Kidney epithelial cell (primary cell): ENCODE data around the gene CD1C. TPM values are rescaled to one million over a fixed set of nuclear protein-coding genes. Genes with fewer than 3 reads are reported as not detected.
"Not testable (repeated sequence)": the region's sequence is repeated elsewhere in the genome, so short reads cannot be mapped to it uniquely, and the experiment has no call there.

Source experiments
- DNase-seq: peaks from one replicate; pipeline ENCODE4 v3.0.0-alpha.2; 2010; ENCODE audit warnings: low read depth
- H3K27me3 ChIP-seq: 2 replicates; pipeline ENCODE4 v1.6.0; 2011; ENCODE audit warnings: low read length; ENCODE audit not compliant: control insufficient read depth, insufficient read depth
- H3K36me3 ChIP-seq: 2 replicates; pipeline ENCODE4 v1.5.1; 2011; ENCODE audit warnings: low read length; ENCODE audit not compliant: control insufficient read depth, insufficient read depth
- H3K4me3 ChIP-seq: 2 replicates; pipeline ENCODE4 v1.5.1; 2011; ENCODE audit warnings: low read depth, mild to moderate bottlenecking, control low read depth, low read length
- CTCF ChIP-seq: IDR thresholded peaks from 2 replicates; pipeline ENCODE4 v1.5.1; 2011; ENCODE audit warnings: mild to moderate bottlenecking, moderate library complexity, low read length, control low read depth, inconsistent platforms; ENCODE audit not compliant: insufficient read depth, poor library complexity, severe bottlenecking
- total RNA-seq: library from RNA; depleted of rRNA; stranded (reverse); fragments of >200 nt; gene quantifications from 2 replicates; pipeline ENCODE4 v1.2.3, GENCODE V29; 2015

Gene CD1C
- total RNA-seq, 1 donor from 2014 or later = not detected

- no peaks in the 10 kb centered on the region for H3K36me3 ChIP-seq
- no peak overlapping the region for H3K4me3 ChIP-seq
- DNase-seq = no peak
- no peak for TF ChIP-seq CTCF
- no peaks in the 10 kb centered on the region for H3K27me3 ChIP-seq
Observed at GRCh38 chr1:158255656-158256055, 34.1 kb upstream of the CD1C start.

GRCh38 chr1:158256747-158257146, 33.0 kb upstream of the CD1C start:
- not testable (repeated sequence) for H3K4me3 ChIP-seq, DNase-seq, H3K36me3 ChIP-seq, H3K27me3 ChIP-seq

GRCh38 chr1:158257888-158258287, 31.8 kb upstream of the CD1C start:
- DNase-seq = no peak
- TF ChIP-seq CTCF = no peak
- Histone ChIP-seq H3K36me3 (no peaks in the 10 kb centered on the region), H3K4me3 (no peak overlapping the region), H3K27me3 (no peaks in the 10 kb centered on the region)

- no peak for TF ChIP-seq CTCF
- Histone ChIP-seq H3K27me3 (no peaks in the 10 kb centered on the region), H3K4me3 (no peak overlapping the region), H3K36me3 (no peaks in the 10 kb centered on the region)
- DNase-seq = no peak
Observed at GRCh38 chr1:158259117-158259516, 30.6 kb upstream of the CD1C start.

- no peak for TF ChIP-seq CTCF
Observed at GRCh38 chr1:158272681-158273080, 17.0 kb upstream of the CD1C start.

GRCh38 chr1:158274797-158275196, 14.9 kb upstream of the CD1C start:
- DNase-seq = no peak
- H3K4me3 ChIP-seq = no peak overlapping the region
- no peaks in the 10 kb centered on the region for H3K27me3 ChIP-seq
- TF ChIP-seq CTCF = no peak
- H3K36me3 ChIP-seq = no peaks in the 10 kb centered on the region

More at GRCh38 chr1:158272681-158273080, 17.0 kb upstream of the CD1C start:
- no peaks in the 10 kb centered on the region for H3K27me3 ChIP-seq
- DNase-seq = no peak
- H3K4me3 ChIP-seq = no peak overlapping the region
- no peaks in the 10 kb centered on the region for H3K36me3 ChIP-seq

- DNase-seq = not testable (repeated sequence)
Observed at GRCh38 chr1:158282421-158282820, 7.3 kb upstream of the CD1C start.

More at GRCh38 chr1:158282421-158282820, 7.3 kb upstream of the CD1C start:
- not testable (repeated sequence) for H3K36me3 ChIP-seq, H3K27me3 ChIP-seq, H3K4me3 ChIP-seq
